Right lobe of liver (tissue), 4 donors: ENCODE data around the gene GAS6.

Experiments used
- POLR2A ChIP-seq: fragments of 450-650 bp; IDR thresholded peaks from one replicate; pipeline ENCODE4 v1.6.1; 2017; ENCODE audit warnings: antibody characterized with exemption, mild to moderate bottlenecking
- TF ChIP-seq, protein P1 (sequence below), 4 donors: fragments of 200-600 bp in 3 of 4; fragments of 450-650 bp in 1 of 4; IDR thresholded peaks; one replicate each; pipeline versions ENCODE4 v1.5.1 to v1.8.0; 2016 to 2022; ENCODE audit warnings: antibody characterized with exemption in 4 of 4, mild to moderate bottlenecking in 2 of 4
- donor health status: DM: no; HTN: no; CAD: no.
- donor health status: DM: no; HTN: no; CAD: no.
- donor health status: DM: no; HTN: yes; CAD: no.

DNA sequence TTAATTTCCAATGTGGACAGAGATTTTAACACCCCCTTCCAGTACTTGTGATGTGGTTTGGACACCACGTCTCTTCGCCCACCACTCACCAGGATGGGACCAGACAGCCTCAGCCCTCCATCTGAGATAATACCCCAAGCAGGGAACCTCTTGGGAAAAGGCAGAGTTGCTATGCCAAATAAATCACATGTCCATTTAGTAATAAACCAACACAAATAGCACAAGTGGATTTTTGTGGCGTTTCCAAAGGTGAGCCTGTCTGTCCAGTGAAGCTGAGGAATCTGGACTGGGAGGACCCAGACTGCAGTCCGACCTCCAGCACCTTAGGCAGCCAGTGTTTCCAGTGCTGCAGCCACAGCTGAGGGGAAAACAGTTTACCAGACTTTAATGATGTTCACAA, 34.1 kb upstream of the GAS6 start:
- TF ChIP-seq, protein P1, sequence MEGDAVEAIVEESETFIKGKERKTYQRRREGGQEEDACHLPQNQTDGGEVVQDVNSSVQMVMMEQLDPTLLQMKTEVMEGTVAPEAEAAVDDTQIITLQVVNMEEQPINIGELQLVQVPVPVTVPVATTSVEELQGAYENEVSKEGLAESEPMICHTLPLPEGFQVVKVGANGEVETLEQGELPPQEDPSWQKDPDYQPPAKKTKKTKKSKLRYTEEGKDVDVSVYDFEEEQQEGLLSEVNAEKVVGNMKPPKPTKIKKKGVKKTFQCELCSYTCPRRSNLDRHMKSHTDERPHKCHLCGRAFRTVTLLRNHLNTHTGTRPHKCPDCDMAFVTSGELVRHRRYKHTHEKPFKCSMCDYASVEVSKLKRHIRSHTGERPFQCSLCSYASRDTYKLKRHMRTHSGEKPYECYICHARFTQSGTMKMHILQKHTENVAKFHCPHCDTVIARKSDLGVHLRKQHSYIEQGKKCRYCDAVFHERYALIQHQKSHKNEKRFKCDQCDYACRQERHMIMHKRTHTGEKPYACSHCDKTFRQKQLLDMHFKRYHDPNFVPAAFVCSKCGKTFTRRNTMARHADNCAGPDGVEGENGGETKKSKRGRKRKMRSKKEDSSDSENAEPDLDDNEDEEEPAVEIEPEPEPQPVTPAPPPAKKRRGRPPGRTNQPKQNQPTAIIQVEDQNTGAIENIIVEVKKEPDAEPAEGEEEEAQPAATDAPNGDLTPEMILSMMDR (IDR thresholded peaks at IDR 0.05), result no peak
- TF ChIP-seq POLR2A, result no peak
